ENCODE results near the gene GFER.

The GFER gene

DNA sequence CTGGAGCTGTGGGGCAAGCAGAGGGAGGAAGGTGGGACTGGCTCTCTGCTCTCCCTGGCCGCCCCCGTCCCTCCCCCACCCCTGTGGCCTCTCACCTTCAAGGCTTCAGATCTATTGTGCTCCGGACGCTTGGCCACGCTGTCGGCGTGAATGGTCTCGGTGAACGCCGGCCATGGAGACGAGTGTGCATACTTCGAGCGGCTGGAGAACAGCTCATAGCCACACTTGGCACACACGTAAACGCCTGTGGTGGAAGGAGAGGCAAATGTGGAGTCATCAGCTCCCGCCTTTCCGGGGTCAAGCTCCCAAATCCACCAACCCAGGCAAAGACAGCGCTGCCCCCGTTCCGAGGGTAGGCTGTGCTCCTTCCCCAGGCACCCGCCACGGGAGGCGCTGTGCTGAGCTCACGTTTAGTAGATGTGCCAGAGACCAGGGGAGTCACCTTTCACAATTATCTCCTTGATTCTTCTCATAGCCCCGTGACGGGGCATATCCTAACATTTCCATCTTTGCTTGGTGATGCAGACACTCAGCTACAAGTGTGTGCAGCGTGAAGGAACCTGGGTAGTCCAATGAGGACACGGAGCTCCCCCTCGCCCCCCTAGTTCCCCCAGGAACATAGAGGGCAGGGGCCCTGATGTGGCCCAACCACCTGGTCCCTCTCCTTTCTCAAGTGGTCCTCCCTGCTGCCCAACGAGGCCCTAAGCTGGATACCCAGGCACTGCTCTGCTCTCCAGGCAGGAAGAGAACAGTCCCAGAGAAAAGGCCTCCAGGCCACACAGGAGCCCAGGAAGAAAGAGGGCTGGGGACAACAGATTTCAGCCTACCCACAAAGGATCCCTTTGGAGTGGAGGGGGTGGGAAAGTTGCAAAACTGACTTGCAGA is 42.6 kb upstream of the GFER start:
- peak overlapping the region; percentile 84 for H3K4me3 ChIP-seq (ENCODE audit: control insufficient read depth, low read depth, low read length)
- TF ChIP-seq, protein P1, sequence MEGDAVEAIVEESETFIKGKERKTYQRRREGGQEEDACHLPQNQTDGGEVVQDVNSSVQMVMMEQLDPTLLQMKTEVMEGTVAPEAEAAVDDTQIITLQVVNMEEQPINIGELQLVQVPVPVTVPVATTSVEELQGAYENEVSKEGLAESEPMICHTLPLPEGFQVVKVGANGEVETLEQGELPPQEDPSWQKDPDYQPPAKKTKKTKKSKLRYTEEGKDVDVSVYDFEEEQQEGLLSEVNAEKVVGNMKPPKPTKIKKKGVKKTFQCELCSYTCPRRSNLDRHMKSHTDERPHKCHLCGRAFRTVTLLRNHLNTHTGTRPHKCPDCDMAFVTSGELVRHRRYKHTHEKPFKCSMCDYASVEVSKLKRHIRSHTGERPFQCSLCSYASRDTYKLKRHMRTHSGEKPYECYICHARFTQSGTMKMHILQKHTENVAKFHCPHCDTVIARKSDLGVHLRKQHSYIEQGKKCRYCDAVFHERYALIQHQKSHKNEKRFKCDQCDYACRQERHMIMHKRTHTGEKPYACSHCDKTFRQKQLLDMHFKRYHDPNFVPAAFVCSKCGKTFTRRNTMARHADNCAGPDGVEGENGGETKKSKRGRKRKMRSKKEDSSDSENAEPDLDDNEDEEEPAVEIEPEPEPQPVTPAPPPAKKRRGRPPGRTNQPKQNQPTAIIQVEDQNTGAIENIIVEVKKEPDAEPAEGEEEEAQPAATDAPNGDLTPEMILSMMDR (IDR thresholded peaks at IDR 0.05; ENCODE audit: control insufficient read depth, insufficient read depth, low read depth, low read length, missing control alignments): no peak
- no peak for DNase-seq (ENCODE audit: low read depth)

DNA sequence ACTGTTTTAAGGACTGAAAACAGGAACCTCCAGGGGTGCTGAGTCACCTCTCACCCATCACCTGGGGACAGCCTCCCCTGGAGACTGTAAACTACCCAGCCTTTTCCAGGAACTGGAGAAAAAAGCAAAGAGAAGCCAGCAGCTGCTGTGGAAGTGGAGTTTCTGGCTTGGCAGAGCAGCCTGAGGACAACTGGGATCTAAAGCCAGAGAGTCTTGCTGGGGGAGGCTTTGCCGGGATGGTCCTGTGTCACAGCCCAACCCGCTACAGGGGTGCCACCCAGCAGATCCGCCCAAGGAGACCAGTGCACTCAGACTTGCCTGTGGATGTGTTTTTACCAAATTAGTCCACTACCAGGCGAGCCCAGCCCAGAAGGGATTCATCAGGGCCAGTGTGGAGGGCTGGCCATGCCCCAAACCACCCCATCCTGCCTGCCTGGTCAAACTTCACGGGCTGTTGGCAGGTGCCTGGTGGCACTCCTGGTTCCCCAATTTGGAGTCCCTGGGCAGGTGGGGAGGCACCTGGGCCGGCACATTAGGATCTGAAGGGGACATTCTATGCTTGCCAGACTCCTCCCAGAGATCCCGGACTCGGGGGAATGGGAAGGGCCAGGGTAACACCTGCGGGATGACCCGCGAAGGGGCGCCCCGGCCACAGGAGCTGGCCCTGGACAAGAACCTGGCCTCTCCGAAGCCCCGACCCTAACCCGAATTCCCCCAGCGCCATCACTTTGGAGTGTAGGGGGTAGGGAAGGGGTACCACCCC is 41.8 kb upstream of the GFER start:
- TF ChIP-seq, protein P1 (IDR thresholded peaks at IDR 0.05; ENCODE audit: control insufficient read depth, insufficient read depth, low read depth, low read length, missing control alignments): no peak
- DNase-seq (ENCODE audit: low read depth): no peak
- peak overlapping the region; percentile 84 for H3K4me3 ChIP-seq (ENCODE audit: control insufficient read depth, low read depth, low read length)

DNA sequence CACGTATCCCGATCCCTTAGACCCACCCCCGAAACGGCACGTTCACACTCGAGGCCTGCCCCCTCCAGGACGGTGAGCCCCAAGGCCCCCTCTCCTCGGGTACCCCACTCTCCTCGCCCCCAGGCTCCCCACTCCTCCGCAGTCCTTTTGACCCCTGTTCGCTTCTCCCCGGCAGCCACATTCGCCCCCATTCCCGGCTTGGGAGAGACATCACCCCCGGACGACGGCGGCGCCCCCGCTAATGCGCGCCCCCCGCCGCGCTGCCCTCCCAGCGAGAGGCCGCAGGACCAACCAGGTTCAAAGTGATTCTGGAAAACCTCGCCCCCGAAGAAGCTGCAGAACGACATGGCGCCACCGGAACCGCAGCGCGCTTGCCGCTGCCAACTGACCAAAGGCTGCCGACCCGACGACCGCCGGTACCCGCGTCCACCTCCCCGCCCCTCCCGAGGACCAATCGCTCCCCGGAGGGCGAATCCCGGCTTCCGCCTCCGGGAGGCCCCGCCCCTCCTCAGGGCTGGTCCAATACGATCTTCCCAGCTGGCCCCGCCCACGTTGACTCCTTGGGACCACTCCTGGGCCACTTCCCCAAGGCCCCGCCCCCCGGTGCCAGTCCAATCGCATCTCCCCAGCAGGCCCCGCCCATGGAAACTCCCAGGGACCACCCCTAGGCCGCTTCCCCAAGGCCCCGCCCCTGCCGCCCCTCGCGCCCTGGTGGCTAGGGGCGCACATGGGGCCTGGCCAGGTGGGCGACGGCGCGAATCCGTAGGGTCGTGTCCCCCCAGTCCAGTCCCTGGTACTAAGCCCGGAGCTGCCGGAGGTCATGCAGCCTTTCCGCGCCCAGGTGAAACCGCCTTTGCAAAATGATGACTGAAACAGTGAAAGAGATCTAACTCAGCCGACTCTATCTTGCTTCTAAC is 40.9 kb upstream of the GFER start, which contains the start of gene MSRB1:
TSS of gene MSRB1 (minus strand) at position 390 of the 917 bp plus-strand sequence. CDS start at position 347, 43 bp downstream.
- peak; percentile 76 for DNase-seq (ENCODE audit: low read depth)
- H3K4me3 ChIP-seq (ENCODE audit: control insufficient read depth, low read depth, low read length): peak within 1 kb of the TSS; percentile 84
- TF ChIP-seq, protein P1 (IDR thresholded peaks at IDR 0.05; ENCODE audit: control insufficient read depth, insufficient read depth, low read depth, low read length, missing control alignments): no peak

DNA sequence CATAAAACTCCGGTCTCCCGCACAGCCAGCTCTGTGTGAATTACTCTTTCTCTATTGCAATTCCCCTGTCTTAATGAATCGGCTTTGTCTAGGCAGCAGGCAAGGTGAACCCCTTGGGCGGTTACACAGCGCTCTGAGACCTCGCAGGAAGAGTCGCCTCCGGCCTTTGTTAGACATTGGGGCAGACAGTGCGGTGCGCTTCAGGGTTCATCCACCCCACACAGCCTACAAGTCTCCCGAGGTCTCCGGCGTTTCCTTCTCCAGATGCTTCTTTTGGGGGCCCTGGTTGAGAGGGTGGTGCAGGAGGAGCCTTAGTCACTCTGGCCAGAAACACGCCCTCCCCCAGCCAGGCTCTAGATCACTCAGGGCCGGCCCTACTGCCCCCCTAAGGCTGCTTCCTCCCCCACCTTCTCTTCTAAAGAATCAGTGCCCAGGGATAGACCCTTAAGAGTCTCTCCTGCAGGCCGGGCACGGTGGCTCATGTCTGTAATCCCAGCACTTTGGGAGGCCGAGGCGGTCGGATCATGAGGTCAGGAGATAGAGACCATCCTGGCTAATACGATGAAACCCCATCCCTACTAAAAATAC is 39.3 kb upstream of the GFER start:
- TF ChIP-seq, protein P1 (IDR thresholded peaks at IDR 0.05; ENCODE audit: control insufficient read depth, insufficient read depth, low read depth, low read length, missing control alignments): no peak
- DNase-seq (ENCODE audit: low read depth): no peak
- H3K4me3 ChIP-seq (ENCODE audit: control insufficient read depth, low read depth, low read length): no peak overlapping the region

DNA sequence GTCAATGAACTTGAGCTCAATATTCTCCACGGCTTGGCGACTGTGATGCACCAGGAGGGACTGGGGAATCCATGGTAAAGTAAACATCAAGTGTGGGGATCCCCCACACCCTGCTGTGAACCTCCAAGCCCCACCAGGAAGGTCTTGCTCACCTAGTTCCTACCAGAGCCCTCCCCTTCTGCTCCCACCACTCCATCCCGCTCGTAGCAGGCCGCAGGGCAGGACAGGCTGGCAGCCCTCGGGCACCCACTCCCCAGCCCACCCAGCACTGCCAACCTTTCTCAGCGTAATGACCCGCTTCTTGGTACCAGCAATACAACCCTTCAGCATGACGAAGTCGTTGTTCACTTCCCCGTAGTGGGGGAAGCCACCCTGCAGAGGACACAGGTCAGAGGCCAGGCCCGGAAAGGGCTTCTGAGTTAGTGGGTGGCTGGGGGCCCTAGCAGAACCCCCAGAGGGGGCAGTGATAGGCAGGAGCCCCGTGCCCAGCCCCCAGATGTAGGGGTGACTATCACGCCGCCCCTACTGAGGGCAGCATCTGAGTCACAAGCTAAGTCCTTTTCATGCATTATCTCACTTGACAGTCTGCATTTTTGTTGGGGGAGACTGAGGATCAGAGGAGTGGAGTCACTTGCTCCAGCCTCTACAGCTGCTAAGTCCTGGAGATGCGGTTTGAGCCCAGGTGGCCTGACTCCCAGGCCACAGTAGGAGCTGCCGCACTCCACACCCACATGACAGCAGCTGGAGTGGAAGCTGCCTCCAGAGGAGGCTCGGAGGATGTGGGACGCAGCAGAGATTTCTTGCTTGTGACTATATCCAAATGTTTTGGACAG is 38.2 kb upstream of the GFER start:
- TF ChIP-seq, protein P1 (IDR thresholded peaks at IDR 0.05; ENCODE audit: control insufficient read depth, insufficient read depth, low read depth, low read length, missing control alignments): no peak
- no peak overlapping the region for H3K4me3 ChIP-seq (ENCODE audit: control insufficient read depth, low read depth, low read length)
- no peak for DNase-seq (ENCODE audit: low read depth)
